G401.6 (cell line): ENCODE data around the gene WWOX.

ENCODE experiments used
- FAIRE-seq: peaks from 2 replicates; lab custom pipeline; 2012; peaks lifted over from hg19 to GRCh38; lab: Jason Lieb, UNC

WWOX gene

GRCh38 chr16:78439646-78440045 is 340.2 kb downstream of the WWOX start:
- FAIRE-seq, result no peak

- FAIRE-seq, result no peak
Measured at GRCh38 chr16:78441298-78441697, 341.8 kb downstream of the WWOX start.

- FAIRE-seq, result no peak
Measured at GRCh38 chr16:78443542-78444364, 344.3 kb downstream of the WWOX start.

- FAIRE-seq, result no peak
Measured at GRCh38 chr16:78445818-78446217, 346.4 kb downstream of the WWOX start.

- FAIRE-seq, result peak; percentile 41
Measured at GRCh38 chr16:78446486-78446885, 347.0 kb downstream of the WWOX start.

GRCh38 chr16:78446992-78447563 is 347.6 kb downstream of the WWOX start:
- FAIRE-seq, result no peak

GRCh38 chr16:78448658-78449271 is 349.3 kb downstream of the WWOX start:
- no peak for FAIRE-seq

GRCh38 chr16:78450255-78450654 is 350.8 kb downstream of the WWOX start:
- FAIRE-seq, result no peak

GRCh38 chr16:78452025-78452555 is 352.6 kb downstream of the WWOX start:
- no peak for FAIRE-seq

- no peak for FAIRE-seq
Measured at GRCh38 chr16:78455861-78456260, 356.4 kb downstream of the WWOX start.

- FAIRE-seq, result no peak
Measured at GRCh38 chr16:78458588-78458987, 359.1 kb downstream of the WWOX start.

- FAIRE-seq, result no peak
Measured at GRCh38 chr16:78460428-78460827, 361.0 kb downstream of the WWOX start.

- no peak for FAIRE-seq
Measured at GRCh38 chr16:78461087-78461486, 361.6 kb downstream of the WWOX start.

- FAIRE-seq, result no peak
Measured at GRCh38 chr16:78461496-78462287, 362.2 kb downstream of the WWOX start.

- no peak for FAIRE-seq
Measured at GRCh38 chr16:78462288-78463208, 363.1 kb downstream of the WWOX start.

GRCh38 chr16:78463591-78463990 is 364.1 kb downstream of the WWOX start:
- no peak for FAIRE-seq

GRCh38 chr16:78464833-78465232 is 365.4 kb downstream of the WWOX start:
- FAIRE-seq, result no peak

- no peak for FAIRE-seq
Measured at GRCh38 chr16:78465730-78466129, 366.3 kb downstream of the WWOX start.

- FAIRE-seq, result no peak
Measured at GRCh38 chr16:78469787-78470186, 370.3 kb downstream of the WWOX start.

- FAIRE-seq, result no peak
Measured at GRCh38 chr16:78473031-78473699, 373.7 kb downstream of the WWOX start.

GRCh38 chr16:78474762-78475161 is 375.3 kb downstream of the WWOX start:
- no peak for FAIRE-seq
